ENCODE results near the gene FGF5. TPM values are rescaled to one million over a fixed set of nuclear protein-coding genes. Genes with fewer than 3 reads are reported as not detected.

Gene FGF5
- total and polyA plus RNA-seq, 2 of the 13 experiments (the other 11 are each of a cell fraction or from before 2014, with no cell fraction given) = not detected

DNA sequence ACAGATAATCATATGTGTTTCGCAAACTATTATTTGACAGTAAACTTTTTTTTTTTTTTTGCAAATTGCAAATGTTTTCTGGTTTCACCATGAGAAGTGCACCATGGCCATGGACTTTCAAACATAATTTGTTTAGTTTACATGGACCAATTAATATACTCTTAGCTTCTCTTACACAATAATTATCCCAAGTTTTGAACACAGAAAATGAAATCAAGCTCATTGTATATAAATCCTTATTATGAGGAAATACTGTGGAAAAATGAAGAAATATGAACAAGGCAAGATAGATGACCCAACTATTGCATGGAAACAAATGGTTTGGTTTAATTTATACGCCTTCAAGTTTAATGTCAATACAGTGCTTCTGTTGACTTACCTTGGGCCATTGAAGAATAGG is 3.9 kb downstream of the FGF5 start:
- no peak overlapping the region for H3K4me3 ChIP-seq (replicated peaks in 1 of 3; ENCODE audit: insufficient read depth in 1 of 3, low read depth in 2 of 3, low read length in 3 of 3)
- CTCF ChIA-PET (ENCODE audit: low intra/inter-chr PET ratio, low total read pairs) = no interaction called here
- 17% methylated on average over 2 of the region's 2 CpGs for WGBS (ENCODE audit: low lambda C conversion rate)

More for the DNA sequence above, 3.9 kb downstream of the FGF5 start:
- intact Hi-C loops (cut with micrococcal nuclease; ENCODE audit: unreplicated experiment) (no loop called here), in situ Hi-C loops (cut with HindIII; ENCODE audit: extremely low pct_ligation_motif_present, low pct_unique_long_range_greater_than_20kb) (no loop called here)
- H3K79me2 ChIP-seq (ENCODE audit: insufficient read depth, low read length) = no peaks in the 10 kb centered on the region
- FAIRE-seq (no peak), ATAC-seq (no peak), DNase-seq (ENCODE audit: low spot score) (no peak)
- no peak for TF ChIP-seq SP4 (CRISPR knock-in tag; IDR thresholded peaks at IDR 0.05)
- TF ChIP-seq HDAC6 (IDR thresholded peaks at IDR 0.05; ENCODE audit: low read depth, low read length) = no peak
- no peak for TF ChIP-seq ZNF260 (CRISPR knock-in tag; IDR thresholded peaks at IDR 0.05; ENCODE audit: borderline replicate concordance, low read depth)
- no peak for TF ChIP-seq RORA (CRISPR knock-in tag; IDR thresholded peaks at IDR 0.05)
- TF ChIP-seq, protein P1, sequence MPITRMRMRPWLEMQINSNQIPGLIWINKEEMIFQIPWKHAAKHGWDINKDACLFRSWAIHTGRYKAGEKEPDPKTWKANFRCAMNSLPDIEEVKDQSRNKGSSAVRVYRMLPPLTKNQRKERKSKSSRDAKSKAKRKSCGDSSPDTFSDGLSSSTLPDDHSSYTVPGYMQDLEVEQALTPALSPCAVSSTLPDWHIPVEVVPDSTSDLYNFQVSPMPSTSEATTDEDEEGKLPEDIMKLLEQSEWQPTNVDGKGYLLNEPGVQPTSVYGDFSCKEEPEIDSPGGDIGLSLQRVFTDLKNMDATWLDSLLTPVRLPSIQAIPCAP (CRISPR knock-in tag; IDR thresholded peaks at IDR 0.05; ENCODE audit: low read depth) = no peak
- no peak for TF ChIP-seq MED8 (CRISPR knock-in tag; IDR thresholded peaks at IDR 0.05; ENCODE audit: insufficient replicate concordance)
- TF ChIP-seq GMEB2 (CRISPR knock-in tag; IDR thresholded peaks at IDR 0.05; ENCODE audit: low read depth) = no peak
- TF ChIP-seq KDM3A (CRISPR knock-in tag; IDR thresholded peaks at IDR 0.05; ENCODE audit: low read depth) = no peak
- H3K27ac ChIP-seq (ENCODE audit: extremely low read length, insufficient read depth, low read length) = no peak overlapping the region
- H3K36me3 ChIP-seq (replicated peaks in 1 of 2; ENCODE audit: control insufficient read depth in 1 of 2, insufficient read depth in 2 of 2, low read length in 2 of 2) = no peaks in the 10 kb centered on the region
- POLR2A ChIA-PET = no interaction called here
- no peak overlapping the region for H2AFZ ChIP-seq (ENCODE audit: low read length)
- BruUV-seq (replicated peaks) = no TSS peak
- no peak overlapping the region for H3K9ac ChIP-seq (ENCODE audit: insufficient read depth, low read depth, low read length)
- no peaks in the 10 kb centered on the region for H3K9me3 ChIP-seq (ENCODE audit: low read length)
- no peak overlapping the region for H3K4me2 ChIP-seq (ENCODE audit: low read depth, low read length)
- H4K20me1 ChIP-seq (ENCODE audit: insufficient read depth, low read length) = no peaks in the 10 kb centered on the region
- no peaks in the 10 kb centered on the region for H3K4me1 ChIP-seq (ENCODE audit: insufficient read depth, low read length)
- H3K27me3 ChIP-seq (ENCODE audit: control insufficient read depth in 1 of 2, insufficient read depth in 2 of 2, low read length in 2 of 2) = peaks cover 0 to 28% of the 10 kb centered on the region in 2 experiments; a peak in 4 of 5 replicates
